ENCODE results near the gene TREX2. TPM values are rescaled to one million over a fixed set of nuclear protein-coding genes. Genes with fewer than 3 reads are reported as not detected.
"Not testable (repeated sequence)": the region's sequence is repeated elsewhere in the genome, so short reads cannot be mapped to it uniquely, and the experiment has no call there.

Gene TREX2
- total RNA-seq, 1 donor from 2014 or later: not detected

DNA sequence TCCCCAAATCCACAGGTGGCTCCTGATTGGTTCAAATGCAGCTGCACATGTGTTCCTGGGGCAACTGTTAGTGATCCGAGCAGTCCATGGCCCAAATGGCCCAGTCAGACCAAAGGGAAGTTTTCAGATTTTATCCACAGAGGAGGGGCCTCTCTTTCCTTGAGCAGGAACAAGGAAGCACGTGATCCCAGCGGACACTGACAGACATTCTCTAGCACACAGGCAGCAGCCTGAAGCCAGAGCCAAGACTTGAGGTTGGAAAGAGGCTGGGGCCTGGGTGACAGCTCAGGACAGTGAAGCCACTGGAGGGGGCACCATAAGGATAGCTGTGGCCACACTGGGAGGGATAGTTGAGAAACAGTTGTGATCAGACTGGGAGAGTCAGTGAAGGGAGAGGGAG is 38.1 kb downstream of the TREX2 start:
- no peaks in the 10 kb centered on the region for H3K9me3 ChIP-seq (replicated peaks)
- intact Hi-C loops (cut with micrococcal nuclease): no loop called here
- TF ChIP-seq, protein P1, sequence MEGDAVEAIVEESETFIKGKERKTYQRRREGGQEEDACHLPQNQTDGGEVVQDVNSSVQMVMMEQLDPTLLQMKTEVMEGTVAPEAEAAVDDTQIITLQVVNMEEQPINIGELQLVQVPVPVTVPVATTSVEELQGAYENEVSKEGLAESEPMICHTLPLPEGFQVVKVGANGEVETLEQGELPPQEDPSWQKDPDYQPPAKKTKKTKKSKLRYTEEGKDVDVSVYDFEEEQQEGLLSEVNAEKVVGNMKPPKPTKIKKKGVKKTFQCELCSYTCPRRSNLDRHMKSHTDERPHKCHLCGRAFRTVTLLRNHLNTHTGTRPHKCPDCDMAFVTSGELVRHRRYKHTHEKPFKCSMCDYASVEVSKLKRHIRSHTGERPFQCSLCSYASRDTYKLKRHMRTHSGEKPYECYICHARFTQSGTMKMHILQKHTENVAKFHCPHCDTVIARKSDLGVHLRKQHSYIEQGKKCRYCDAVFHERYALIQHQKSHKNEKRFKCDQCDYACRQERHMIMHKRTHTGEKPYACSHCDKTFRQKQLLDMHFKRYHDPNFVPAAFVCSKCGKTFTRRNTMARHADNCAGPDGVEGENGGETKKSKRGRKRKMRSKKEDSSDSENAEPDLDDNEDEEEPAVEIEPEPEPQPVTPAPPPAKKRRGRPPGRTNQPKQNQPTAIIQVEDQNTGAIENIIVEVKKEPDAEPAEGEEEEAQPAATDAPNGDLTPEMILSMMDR (IDR thresholded peaks at IDR 0.05; ENCODE audit: borderline replicate concordance): no peak
- no peaks in the 10 kb centered on the region for H3K36me3 ChIP-seq
- H3K4me1 ChIP-seq: peaks cover 5% of the 10 kb centered on the region
- H3K4me3 ChIP-seq: no peak overlapping the region
- no peak overlapping the region for H3K27ac ChIP-seq (replicated peaks)
- peaks cover 8% of the 10 kb centered on the region for H3K27me3 ChIP-seq (ENCODE audit: low read depth)
- no peak for DNase-seq

DNA sequence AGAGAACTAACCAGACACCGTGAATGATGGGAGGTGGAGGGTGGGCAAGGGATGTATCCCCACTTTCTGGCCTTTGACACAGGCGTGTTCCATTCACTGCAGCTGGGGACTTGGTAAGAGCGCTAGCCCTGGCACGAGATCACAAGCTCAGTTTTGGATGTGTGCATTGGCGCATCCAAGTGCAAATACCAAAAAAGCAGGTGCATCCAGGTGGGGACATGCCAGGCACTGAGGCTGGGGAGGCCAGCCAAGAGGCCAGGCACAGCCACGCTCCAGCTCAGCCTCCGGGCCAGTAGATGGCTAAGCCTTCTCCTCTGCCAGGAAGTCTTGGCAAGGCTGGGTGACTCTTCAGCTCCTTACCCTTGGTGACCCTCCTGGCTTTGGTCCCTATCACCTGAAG is 39.0 kb downstream of the TREX2 start:
- no peak overlapping the region for H3K27ac ChIP-seq (replicated peaks)
- no peak overlapping the region for H3K4me3 ChIP-seq
- DNase-seq: no peak
- intact Hi-C loops (cut with micrococcal nuclease): no loop called here
- H3K4me1 ChIP-seq: peaks cover 5% of the 10 kb centered on the region
- no peaks in the 10 kb centered on the region for H3K36me3 ChIP-seq
- H3K27me3 ChIP-seq (ENCODE audit: low read depth): peaks cover 3% of the 10 kb centered on the region
- H3K9me3 ChIP-seq (replicated peaks): no peaks in the 10 kb centered on the region
- TF ChIP-seq, protein P1 (IDR thresholded peaks at IDR 0.05; ENCODE audit: borderline replicate concordance): no peak

DNA sequence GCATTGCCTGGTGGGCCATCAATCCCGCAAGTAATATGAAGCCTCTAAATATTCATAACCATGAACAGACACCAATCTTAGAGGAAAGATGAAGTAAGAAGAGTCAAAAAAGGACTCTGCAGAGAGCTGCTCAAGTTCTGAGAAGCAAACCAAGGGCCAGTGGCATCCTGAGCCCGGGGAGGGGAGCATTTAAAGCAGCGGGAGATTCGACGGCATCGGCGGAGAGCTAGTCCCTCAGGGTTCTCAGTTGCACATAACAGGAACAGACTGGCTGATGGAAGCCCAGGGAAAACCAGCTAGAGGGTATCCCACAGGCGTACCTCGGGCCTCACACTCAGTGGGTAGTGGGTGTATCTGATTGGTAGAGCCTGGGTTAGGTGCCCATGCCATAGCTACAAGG is 39.8 kb downstream of the TREX2 start:
- no peaks in the 10 kb centered on the region for H3K36me3 ChIP-seq
- intact Hi-C loops (cut with micrococcal nuclease): no loop called here
- H3K9me3 ChIP-seq (replicated peaks): no peaks in the 10 kb centered on the region
- no peaks in the 10 kb centered on the region for H3K4me1 ChIP-seq
- no peak overlapping the region for H3K4me3 ChIP-seq
- TF ChIP-seq, protein P1 (IDR thresholded peaks at IDR 0.05; ENCODE audit: borderline replicate concordance): no peak
- H3K27me3 ChIP-seq (ENCODE audit: low read depth): no peaks in the 10 kb centered on the region
- no peak for DNase-seq
- H3K27ac ChIP-seq (replicated peaks): no peak overlapping the region

DNA sequence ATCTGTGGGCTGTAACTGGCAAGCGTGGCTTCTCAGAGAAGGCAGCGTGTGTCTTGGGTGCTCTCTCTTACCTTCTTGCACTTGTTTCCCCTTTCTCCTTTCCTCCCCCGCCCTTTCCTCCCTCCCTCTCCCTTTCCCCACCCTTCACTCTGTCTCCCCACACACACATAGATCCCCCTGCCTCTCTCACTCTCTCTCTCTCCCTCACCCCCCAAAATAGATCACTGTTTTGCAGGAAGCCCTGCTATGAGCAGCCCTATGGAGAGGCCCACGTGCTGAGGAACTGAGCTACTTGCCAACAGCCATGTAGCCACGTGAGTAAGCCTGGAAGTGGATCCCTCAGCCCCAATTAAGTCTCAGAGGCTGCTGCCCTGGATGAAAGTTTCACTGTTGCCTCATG is 40.4 kb downstream of the TREX2 start:
- DNase-seq: no peak
- Histone ChIP-seq H3K27ac (replicated peaks) (no peak overlapping the region), H3K4me1 (no peaks in the 10 kb centered on the region), H3K9me3 (replicated peaks) (no peaks in the 10 kb centered on the region), H3K4me3 (no peak overlapping the region), H3K27me3 (ENCODE audit: low read depth) (no peaks in the 10 kb centered on the region), H3K36me3 (no peaks in the 10 kb centered on the region)
- TF ChIP-seq, protein P1 (IDR thresholded peaks at IDR 0.05; ENCODE audit: borderline replicate concordance): no peak
- intact Hi-C loops (cut with micrococcal nuclease): no loop called here

DNA sequence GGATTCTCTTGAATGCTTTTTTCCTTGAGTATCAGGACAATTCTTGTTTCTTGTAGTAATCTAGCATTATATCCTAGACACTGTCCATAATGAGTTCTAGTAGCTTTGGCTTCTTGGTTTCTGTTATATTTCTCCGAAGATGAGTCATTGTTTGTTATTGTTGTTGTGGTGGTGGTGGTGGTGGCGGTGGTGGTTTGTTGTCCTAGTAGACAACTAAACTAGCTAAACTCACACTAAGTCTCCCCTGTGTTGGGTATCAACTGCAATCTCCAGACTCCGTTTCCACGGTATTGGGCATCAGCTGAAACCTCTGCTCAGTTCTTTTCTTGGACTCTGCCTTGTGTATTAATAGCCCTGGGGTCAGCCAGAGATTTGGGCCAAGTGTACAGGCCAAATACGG is 41.5 kb downstream of the TREX2 start:
- H3K36me3 ChIP-seq; DNase-seq; H3K27ac ChIP-seq (replicated peaks); H3K4me3 ChIP-seq; H3K27me3 ChIP-seq (ENCODE audit: low read depth); H3K9me3 ChIP-seq (replicated peaks); H3K4me1 ChIP-seq; intact Hi-C loops (cut with micrococcal nuclease): not testable (repeated sequence)

DNA sequence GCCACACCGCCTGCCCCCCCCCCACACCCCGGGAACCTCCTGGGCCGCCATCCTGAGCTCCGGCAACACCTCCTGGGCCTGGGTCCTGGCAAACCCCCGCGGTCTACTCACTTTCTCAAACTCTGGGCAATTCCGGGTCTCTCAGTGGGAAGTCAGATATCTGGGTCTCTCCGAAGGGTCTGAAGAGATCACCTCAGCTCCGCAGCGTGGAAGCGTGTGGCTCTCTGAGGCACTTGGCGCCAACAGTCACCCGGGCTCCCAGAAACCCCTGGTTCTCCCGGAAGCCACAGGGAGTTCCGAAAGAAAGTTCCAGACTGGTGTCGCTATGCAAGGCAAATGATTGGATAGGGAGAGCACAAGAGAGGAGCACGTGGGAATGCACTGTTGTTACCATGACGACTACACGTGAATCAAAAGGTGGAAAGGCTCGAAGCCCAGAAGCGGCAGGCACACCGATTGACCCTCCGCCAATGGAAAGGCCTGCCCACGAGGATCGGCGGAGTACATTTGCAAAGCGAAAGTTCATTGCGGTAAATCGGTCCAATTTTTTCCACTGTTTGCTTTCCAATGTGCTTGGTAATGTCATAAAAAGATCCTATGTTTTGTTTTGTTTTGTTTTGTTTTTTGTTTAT is 44.6 kb downstream of the TREX2 start, which contains the start of gene PNMA6E:
Gene PNMA6E, minus strand, starts transcription at position 218 of the 632 bp plus-strand sequence. CDS start 2,501 bp downstream, outside the sequence.
- H3K4me3 ChIP-seq: no peak within 1 kb of the TSS
- intact Hi-C loops (cut with micrococcal nuclease): no loop called here
- H3K36me3 ChIP-seq: no peaks in the 10 kb centered on the region
- no peaks in the 10 kb centered on the region for H3K4me1 ChIP-seq
- H3K9me3 ChIP-seq (replicated peaks): no peaks in the 10 kb centered on the region
- no peaks in the 10 kb centered on the region for H3K27me3 ChIP-seq (ENCODE audit: low read depth)
- TF ChIP-seq, protein P1 (IDR thresholded peaks at IDR 0.05; ENCODE audit: borderline replicate concordance): no peak
- no peak within 1 kb of the TSS for H3K27ac ChIP-seq (replicated peaks)
- DNase-seq: no peak
